ENCODE results near the gene ITCH.

DNA sequence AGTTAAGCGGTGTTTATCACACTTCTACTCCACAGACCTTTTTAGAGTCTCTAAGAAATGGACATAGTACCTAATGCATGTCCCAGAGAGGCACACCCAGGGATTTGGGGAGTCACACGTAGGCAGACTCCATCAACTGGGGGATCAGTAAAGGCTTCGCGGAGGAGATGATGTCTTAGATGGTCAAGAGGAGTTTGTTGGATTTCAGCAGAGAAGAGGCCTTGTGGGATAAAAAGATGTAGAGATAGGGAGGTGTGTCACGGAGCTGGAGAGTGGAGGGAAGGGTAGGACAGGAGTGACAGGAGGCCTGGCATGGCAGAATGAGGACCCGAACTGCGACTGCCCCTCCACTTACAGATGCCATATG lies 162.3 kb downstream of the ITCH start:
- TF ChIP-seq POLR2AphosphoS5 (IDR thresholded peaks at IDR 0.05; ENCODE audit: borderline replicate concordance, low read depth, low read length) (no peak), EZH2 (IDR thresholded peaks at IDR 0.05) (no peak), FOXP2 (optimal IDR thresholded peaks at IDR 0.05; ENCODE audit: control extremely low read depth, extremely low read length, insufficient read depth) (no peak)

All from SK-N-MC (cell line).